Gastroesophageal sphincter (tissue), 3 donors: ENCODE data around the gene DUS1L.

Experiments
- CTCF ChIP-seq, 4 experiments: fragments of 200-600 bp in 2 of 4; fragments of 450-650 bp in 2 of 4; sonication (generic) in 1 of 4; IDR thresholded peaks; one replicate each; pipeline ENCODE4 v1.5.1; 2017 to 2019; ENCODE audit warnings: antibody characterized with exemption in 4 of 4, mild to moderate bottlenecking in 2 of 4, moderate library complexity in 2 of 4
- POLR2A ChIP-seq, 2 donors: fragments of 450-650 bp; IDR thresholded peaks; one replicate each; pipeline ENCODE4 v1.6.1; 2017; ENCODE audit warnings: antibody characterized with exemption in 2 of 2, mild to moderate bottlenecking in 2 of 2, moderate library complexity in 1 of 2
- POLR2AphosphoS5 ChIP-seq: sonication (generic); formaldehyde crosslinking; IDR thresholded peaks from one replicate; pipeline ENCODE4 v1.6.1; 2017; ENCODE audit warnings: antibody characterized with exemption

- TF ChIP-seq CTCF (IDR thresholded peaks at IDR 0.05) (no peak), POLR2A (IDR thresholded peaks at IDR 0.05) (no peak), POLR2AphosphoS5 (no peak)
These were observed 16.5 kb downstream of the DUS1L start for GRCh38 chr17:82049106-82049505.
